ENCODE data around the gene EVI5. TPM values are rescaled to one million over a fixed set of nuclear protein-coding genes. Genes with fewer than 3 reads are reported as not detected.
"Not testable (repeated sequence)": the region's sequence is repeated elsewhere in the genome, so short reads cannot be mapped to it uniquely, and the experiment has no call there.

EVI5 gene
- polyA plus RNA-seq, 1 experiment: 28.5 TPM

GRCh38 chr1:92619466-92620189 is 165.3 kb downstream of the EVI5 start:
- no peaks in the 10 kb centered on the region for H3K9me3 ChIP-seq (ENCODE audit: control insufficient read depth, insufficient read depth, low read length)
- no peaks in the 10 kb centered on the region for H3K27me3 ChIP-seq (ENCODE audit: control insufficient read depth, insufficient read depth, low read length)
- no peak overlapping the region for H3K4me3 ChIP-seq (ENCODE audit: low read depth, low read length)
- no peak for TF ChIP-seq CTCF (IDR thresholded peaks at IDR 0.05; ENCODE audit: low read depth, low read length)
- POLR2A ChIA-PET: no interaction called here
- CTCF ChIA-PET: interaction anchor here (0.6 kb wide), 1 partner anchor 219 kb away, joined by 5 read pairs; no protein-coding TSS in a partner anchor
- DNase-seq (ENCODE audit: low read depth, low spot score): no peak
- H3K27ac ChIP-seq (ENCODE audit: low read depth, low read length): no peak overlapping the region

- Histone ChIP-seq H3K27ac (ENCODE audit: low read depth, low read length) (no peak overlapping the region), H3K9me3 (ENCODE audit: control insufficient read depth, insufficient read depth, low read length) (no peaks in the 10 kb centered on the region), H3K4me3 (ENCODE audit: low read depth, low read length) (no peak overlapping the region), H3K27me3 (ENCODE audit: control insufficient read depth, insufficient read depth, low read length) (no peaks in the 10 kb centered on the region)
- TF ChIP-seq CTCF (IDR thresholded peaks at IDR 0.05; ENCODE audit: low read depth, low read length): no peak
- ChIA-PET POLR2A (no interaction called here), CTCF (interaction anchor here (1.9 kb wide), 1 partner anchor 291 kb away, joined by 8 read pairs; no protein-coding TSS in a partner anchor)
- DNase-seq (ENCODE audit: low read depth, low spot score): no peak
These were observed 183.9 kb downstream of the EVI5 start for GRCh38 chr1:92601044-92601443.

- Histone ChIP-seq H3K4me3 (ENCODE audit: low read depth, low read length) (no peak overlapping the region), H3K27ac (ENCODE audit: low read depth, low read length) (no peak overlapping the region), H3K9me3 (ENCODE audit: control insufficient read depth, insufficient read depth, low read length) (no peaks in the 10 kb centered on the region), H3K27me3 (ENCODE audit: control insufficient read depth, insufficient read depth, low read length) (no peaks in the 10 kb centered on the region)
- POLR2A ChIA-PET: no interaction called here
- CTCF ChIA-PET: interaction anchor here (1.0 to 1.9 kb wide), 3 partner anchors 11 to 289 kb away, joined by 3 to 8 read pairs (median 4); no protein-coding TSS in a partner anchor
- DNase-seq (ENCODE audit: low read depth, low spot score): peak; percentile 4
- peak; percentile 57 for TF ChIP-seq CTCF (IDR thresholded peaks at IDR 0.05; ENCODE audit: low read depth, low read length)
These were observed 185.7 kb downstream of the EVI5 start for GRCh38 chr1:92599184-92599583.

- H3K27me3 ChIP-seq (ENCODE audit: control insufficient read depth, insufficient read depth, low read length); POLR2A ChIA-PET; DNase-seq (ENCODE audit: low read depth, low spot score); H3K9me3 ChIP-seq (ENCODE audit: control insufficient read depth, insufficient read depth, low read length); CTCF ChIA-PET; H3K4me3 ChIP-seq (ENCODE audit: low read depth, low read length); H3K27ac ChIP-seq (ENCODE audit: low read depth, low read length): not testable (repeated sequence)
These were observed 195.5 kb downstream of the EVI5 start for GRCh38 chr1:92589361-92589760.

- ChIA-PET POLR2A (no interaction called here), CTCF (interaction anchor here (1.4 to 2.0 kb wide), 3 partner anchors 12 to 277 kb away, joined by 3 to 6 read pairs (median 3); no protein-coding TSS in a partner anchor)
- no peaks in the 10 kb centered on the region for H3K27me3 ChIP-seq (ENCODE audit: control insufficient read depth, insufficient read depth, low read length)
These were observed 197.5 kb downstream of the EVI5 start for GRCh38 chr1:92587445-92587844.

More at GRCh38 chr1:92587445-92587844, 197.5 kb downstream of the EVI5 start:
- TF ChIP-seq CTCF (IDR thresholded peaks at IDR 0.05; ENCODE audit: low read depth, low read length): no peak
- DNase-seq (ENCODE audit: low read depth, low spot score): no peak
- Histone ChIP-seq H3K9me3 (ENCODE audit: control insufficient read depth, insufficient read depth, low read length) (peaks cover 7% of the 10 kb centered on the region; the same call in 1 of the 2 replicates), H3K27ac (ENCODE audit: low read depth, low read length) (no peak overlapping the region), H3K4me3 (ENCODE audit: low read depth, low read length) (no peak overlapping the region)
